Mesenchymal stem cell (in vitro differentiated cells and primary cell): ENCODE results near the gene DIPK1C.

Experiments
- DNase-seq: peaks from one replicate; pipeline ENCODE4 v3.0.0-alpha.2; 2013
- H2AFZ ChIP-seq: one replicate; pipeline ENCODE4 v1.6.1; 2013; ENCODE audit warnings: low read depth, mild to moderate bottlenecking, control low read depth, inconsistent platforms, low read length, moderate library complexity
- H2AK5ac ChIP-seq: 2 replicates; pipeline ENCODE4 v1.6.1; 2013; ENCODE audit warnings: low read length, moderate library complexity, mild to moderate bottlenecking, inconsistent platforms; ENCODE audit not compliant: severe bottlenecking
- H2BK120ac ChIP-seq: one replicate; pipeline ENCODE4 v1.6.1; 2013; ENCODE audit warnings: low read depth, mild to moderate bottlenecking, inconsistent platforms, low read length, moderate library complexity
- H2BK12ac ChIP-seq, 2 experiments: one replicate each; pipeline ENCODE4 v1.6.1; 2013; ENCODE audit warnings: inconsistent platforms in 2 of 2, low read length in 2 of 2, mild to moderate bottlenecking in 2 of 2, moderate library complexity in 2 of 2, control low read depth in 1 of 2
- H2BK15ac ChIP-seq: one replicate; pipeline ENCODE4 v1.6.1; 2013; ENCODE audit warnings: mild to moderate bottlenecking, low read depth, inconsistent platforms; ENCODE audit not compliant: poor library complexity, severe bottlenecking
- H2BK5ac ChIP-seq: 2 replicates; pipeline ENCODE4 v1.6.1; 2013; ENCODE audit warnings: low read depth, mild to moderate bottlenecking, low read length, control low read depth, inconsistent platforms; ENCODE audit not compliant: poor library complexity, severe bottlenecking
- H3K14ac ChIP-seq, 2 experiments: one replicate each; pipeline ENCODE4 v1.6.1; 2013; ENCODE audit warnings: inconsistent platforms in 2 of 2, low read length in 2 of 2, control low read depth in 1 of 2, mild to moderate bottlenecking in 1 of 2, moderate library complexity in 1 of 2
- H3K18ac ChIP-seq, 2 experiments: one replicate each; pipeline ENCODE4 v1.6.1; 2013; ENCODE audit warnings: inconsistent platforms in 2 of 2, low read length in 2 of 2, control low read depth in 1 of 2, low read depth in 1 of 2, mild to moderate bottlenecking in 1 of 2
- H3K23ac ChIP-seq, 2 experiments: one replicate each; pipeline ENCODE4 v1.6.1; 2013; ENCODE audit warnings: inconsistent platforms in 2 of 2, low read length in 2 of 2, mild to moderate bottlenecking in 2 of 2, moderate library complexity in 2 of 2, control low read depth in 1 of 2
- H3K27ac ChIP-seq: 2 replicates; pipeline ENCODE4 v1.5.1; 2013; ENCODE audit warnings: mild to moderate bottlenecking, moderate library complexity, low read length, control low read depth, inconsistent platforms; ENCODE audit not compliant: poor library complexity, severe bottlenecking
- H3K27me3 ChIP-seq, 2 experiments: 2 replicates each; pipeline versions ENCODE4 v1.6.1 to v1.7.0; 2013; ENCODE audit warnings: low read length in 2 of 2, mild to moderate bottlenecking in 2 of 2, moderate library complexity in 2 of 2, control low read depth in 1 of 2, inconsistent platforms in 1 of 2; ENCODE audit not compliant: control insufficient read depth in 1 of 2, insufficient read depth in 1 of 2
- H3K36me3 ChIP-seq, 2 experiments: 2 replicates each; pipeline versions ENCODE4 v1.6.1 to v1.7.0; 2013; ENCODE audit warnings: low read length in 2 of 2, control low read depth in 1 of 2, inconsistent platforms in 1 of 2, low read depth in 1 of 2, mild to moderate bottlenecking in 1 of 2; ENCODE audit not compliant: insufficient read depth in 2 of 2, control insufficient read depth in 1 of 2
- H3K4ac ChIP-seq, 2 experiments: one replicate each; pipeline ENCODE4 v1.6.1; 2013; ENCODE audit warnings: inconsistent platforms in 2 of 2, low read length in 2 of 2, mild to moderate bottlenecking in 2 of 2, moderate library complexity in 2 of 2, control low read depth in 1 of 2, low read depth in 1 of 2
- H3K4me1 ChIP-seq: 2 replicates; pipeline ENCODE4 v1.6.1; 2013; ENCODE audit warnings: low read depth, low read length, control low read depth; ENCODE audit not compliant: control insufficient read depth, insufficient read depth
- H3K4me2 ChIP-seq: 2 replicates; pipeline ENCODE4 v1.6.1; 2013; ENCODE audit warnings: low read length, mild to moderate bottlenecking, inconsistent platforms; ENCODE audit not compliant: poor library complexity, severe bottlenecking
- H3K4me3 ChIP-seq, 2 experiments: 2 replicates each; pipeline versions ENCODE4 v1.5.1 to v1.7.0; 2013; ENCODE audit warnings: low read length in 2 of 2, mild to moderate bottlenecking in 2 of 2, control low read depth in 1 of 2, low read depth in 1 of 2; ENCODE audit not compliant: insufficient read depth in 1 of 2
- H3K79me1 ChIP-seq: replicated peaks from 2 replicates; pipeline ENCODE4 v1.6.1; 2013; ENCODE audit warnings: mild to moderate bottlenecking, control low read depth, low read length, inconsistent platforms; ENCODE audit not compliant: poor library complexity, severe bottlenecking
- H3K9ac ChIP-seq: 2 replicates; pipeline ENCODE4 v1.7.0; 2013; ENCODE audit warnings: mild to moderate bottlenecking, low read length, moderate library complexity
- H3K9me3 ChIP-seq: 2 replicates; pipeline ENCODE4 v1.7.0; 2013; ENCODE audit warnings: mild to moderate bottlenecking, low read length; ENCODE audit not compliant: control insufficient read depth
- H4K8ac ChIP-seq: one replicate; pipeline ENCODE4 v1.6.1; 2013; ENCODE audit warnings: inconsistent platforms, mild to moderate bottlenecking, low read length, moderate library complexity
- H4K91ac ChIP-seq: one replicate; pipeline ENCODE4 v1.6.1; 2013; ENCODE audit warnings: mild to moderate bottlenecking, low read length, inconsistent platforms
- WGBS: methylation state at CpG from one replicate; pipeline ENCODE4 v1.1.7; 2013; ENCODE audit warnings: mixed read lengths; 5-methylcytosine and 5-hydroxymethylcytosine counted together

Gene DIPK1C

GRCh38 chr18:74446178-74446577 is 10.9 kb downstream of the DIPK1C start:
- Histone ChIP-seq H3K27ac (no peak overlapping the region), H3K79me1 (no peaks in the 10 kb centered on the region), H3K4me3 (no peak overlapping the region), H3K36me3 (no peaks in the 10 kb centered on the region), H4K8ac (no peak overlapping the region), H2BK120ac (no peak overlapping the region), H3K4me2 (no peak overlapping the region), H3K27me3 (peaks cover 6 to 74% of the 10 kb centered on the region in 2 experiments), H3K14ac (no peak overlapping the region), H3K4ac (no peak overlapping the region), H2BK15ac (no peak overlapping the region), H3K4me1 (no peaks in the 10 kb centered on the region), H3K23ac (no peak overlapping the region), H3K18ac (no peak overlapping the region), H3K9me3 (no peaks in the 10 kb centered on the region), H2BK12ac (no peak overlapping the region), H2AK5ac (no peak overlapping the region), H2BK5ac (no peak overlapping the region), H4K91ac (no peak overlapping the region), H2AFZ (no peak overlapping the region), H3K9ac (no peak overlapping the region)
- 75% methylated on average over 11 of the region's 11 CpGs for WGBS
- no peak for DNase-seq

- Histone ChIP-seq H3K4me1 (no peaks in the 10 kb centered on the region), H3K18ac (no peak overlapping the region), H2BK120ac (no peak overlapping the region), H2BK12ac (no peak overlapping the region), H3K9ac (no peak overlapping the region), H3K27me3 (peaks cover 6 to 70% of the 10 kb centered on the region in 2 experiments), H3K4me2 (no peak overlapping the region), H3K14ac (no peak overlapping the region), H2BK5ac (no peak overlapping the region), H4K91ac (no peak overlapping the region), H3K23ac (no peak overlapping the region), H3K4me3 (no peak overlapping the region), H3K79me1 (no peaks in the 10 kb centered on the region), H3K9me3 (no peaks in the 10 kb centered on the region), H3K36me3 (no peaks in the 10 kb centered on the region), H3K27ac (no peak overlapping the region), H2AK5ac (no peak overlapping the region), H3K4ac (no peak overlapping the region), H2BK15ac (no peak overlapping the region), H4K8ac (no peak overlapping the region), H2AFZ (no peak overlapping the region)
- 81% methylated on average over 14 of the region's 14 CpGs for WGBS
- DNase-seq = no peak
Observed at GRCh38 chr18:74445585-74445984, 11.5 kb downstream of the DIPK1C start.

- Histone ChIP-seq H2BK15ac (no peak overlapping the region), H3K23ac (no peak overlapping the region), H2AFZ (no peak overlapping the region), H2BK120ac (no peak overlapping the region), H3K9ac (no peak overlapping the region), H3K27me3 (peaks cover 6 to 67% of the 10 kb centered on the region in 2 experiments), H3K36me3 (no peaks in the 10 kb centered on the region), H3K79me1 (no peaks in the 10 kb centered on the region), H3K14ac (no peak overlapping the region), H3K9me3 (no peaks in the 10 kb centered on the region), H3K4ac (no peak overlapping the region), H4K8ac (no peak overlapping the region), H3K4me1 (no peaks in the 10 kb centered on the region), H3K4me3 (no peak overlapping the region), H3K18ac (no peak overlapping the region), H4K91ac (no peak overlapping the region), H2BK12ac (no peak overlapping the region), H2AK5ac (no peak overlapping the region), H2BK5ac (no peak overlapping the region), H3K4me2 (no peak overlapping the region), H3K27ac (no peak overlapping the region)
- DNase-seq = no peak
- WGBS = 88% methylated on average over 3 of the region's 3 CpGs
Observed at GRCh38 chr18:74444104-74444503, 13.0 kb downstream of the DIPK1C start.

- WGBS = 86% methylated on average over 7 of the region's 9 CpGs
- no peaks in the 10 kb centered on the region for H3K79me1 ChIP-seq
- H3K27ac ChIP-seq = no peak overlapping the region
- H3K18ac ChIP-seq = no peak overlapping the region
- H3K9ac ChIP-seq = no peak overlapping the region
- no peak overlapping the region for H4K8ac ChIP-seq
- H3K4me2 ChIP-seq = no peak overlapping the region
- H3K23ac ChIP-seq = no peak overlapping the region
- no peak for DNase-seq
- no peak overlapping the region for H2AK5ac ChIP-seq
- no peak overlapping the region for H2BK5ac ChIP-seq
- no peaks in the 10 kb centered on the region for H3K9me3 ChIP-seq
- H3K14ac ChIP-seq = no peak overlapping the region
- no peak overlapping the region for H2BK15ac ChIP-seq
- no peaks in the 10 kb centered on the region for H3K36me3 ChIP-seq
- H3K4ac ChIP-seq = no peak overlapping the region
- no peak overlapping the region for H4K91ac ChIP-seq
- no peak overlapping the region for H2AFZ ChIP-seq
- no peak overlapping the region for H2BK120ac ChIP-seq
- H3K27me3 ChIP-seq = peaks cover 0 to 68% of the 10 kb centered on the region in 2 experiments
- no peak overlapping the region for H2BK12ac ChIP-seq
- no peak overlapping the region for H3K4me3 ChIP-seq
- H3K4me1 ChIP-seq = no peaks in the 10 kb centered on the region
Observed at GRCh38 chr18:74440808-74441427, 16.2 kb downstream of the DIPK1C start.
